OCI-M1 (cell line): Measurements from ENCODE around the gene TIMM22.

ENCODE experiments used
- DNase-seq: peaks from one replicate; lab custom pipeline; 2025; lab: John Stamatoyannopoulos, UW

The TIMM22 gene

DNA sequence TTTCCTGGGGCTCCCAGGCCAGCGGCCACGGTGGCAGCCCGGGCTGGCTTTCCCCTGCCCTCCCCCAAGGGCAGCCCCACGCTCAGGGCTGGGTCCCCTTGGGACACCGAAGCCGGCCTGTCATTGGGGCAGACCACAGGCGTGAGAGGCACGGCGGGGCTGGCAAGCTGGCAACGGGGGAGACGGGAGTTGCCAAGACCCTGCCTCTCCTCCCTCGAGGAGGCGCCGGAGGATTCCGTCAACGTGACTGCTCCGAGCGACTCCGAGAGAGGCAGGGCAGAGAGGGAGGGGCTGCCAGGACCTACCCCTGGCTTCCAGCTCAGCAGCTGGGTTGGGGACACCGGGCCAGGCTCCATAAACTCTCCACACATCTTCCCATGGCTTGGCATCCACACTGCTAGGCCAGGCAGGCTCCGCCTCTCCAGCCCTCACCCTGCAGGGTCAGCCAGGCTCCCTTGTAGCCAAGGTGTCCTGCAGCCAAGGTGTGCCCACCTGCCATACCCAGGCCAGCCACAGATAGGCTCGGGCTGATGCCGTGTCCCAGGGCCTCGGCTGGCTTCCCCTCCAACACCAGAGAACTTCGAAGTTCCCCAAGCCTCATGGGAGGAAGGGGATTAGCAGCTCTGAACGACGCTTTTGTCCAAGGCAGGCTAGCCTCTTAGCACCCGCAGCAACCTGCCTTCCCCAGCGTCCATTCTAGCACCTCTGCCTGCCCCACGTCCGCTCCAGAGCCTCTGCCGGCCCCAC lies 25.5 kb downstream of the TIMM22 start:
- no peak for DNase-seq

GRCh38 chr17:1024076-1024475 lies 27.1 kb downstream of the TIMM22 start:
- no peak for DNase-seq

GRCh38 chr17:1025733-1026598 lies 29.0 kb downstream of the TIMM22 start:
- no peak for DNase-seq

- DNase-seq: no peak
Observed at GRCh38 chr17:1026599-1026975, 29.7 kb downstream of the TIMM22 start.

DNA sequence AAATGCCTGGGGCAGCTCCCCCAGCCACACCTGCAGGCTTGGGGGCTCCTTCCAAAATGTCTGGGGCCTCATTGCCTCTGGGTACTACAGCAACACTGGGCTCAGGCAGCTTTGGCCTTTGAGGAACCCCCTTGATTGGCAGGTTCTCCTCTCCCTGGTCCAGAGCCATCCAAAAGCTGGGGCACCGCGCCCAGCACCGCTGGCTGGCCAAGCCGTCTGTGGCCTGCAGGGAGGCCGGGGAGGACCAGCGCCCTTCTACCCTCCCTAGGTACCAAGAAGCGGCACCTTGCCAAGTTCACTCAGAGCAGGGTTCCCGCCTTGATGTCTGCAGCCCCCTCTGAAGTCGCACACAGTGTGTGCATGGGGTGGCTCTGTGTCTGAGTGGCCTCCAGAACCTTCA lies 30.1 kb downstream of the TIMM22 start:
- no peak for DNase-seq

- no peak for DNase-seq
Observed at GRCh38 chr17:1029196-1029921, 32.4 kb downstream of the TIMM22 start.

- no peak for DNase-seq
Observed at GRCh38 chr17:1029922-1030644, 33.2 kb downstream of the TIMM22 start.

- no peak for DNase-seq
Observed at GRCh38 chr17:1030684-1031532, 34.0 kb downstream of the TIMM22 start.

GRCh38 chr17:1031711-1032110 lies 34.8 kb downstream of the TIMM22 start:
- no peak for DNase-seq

DNA sequence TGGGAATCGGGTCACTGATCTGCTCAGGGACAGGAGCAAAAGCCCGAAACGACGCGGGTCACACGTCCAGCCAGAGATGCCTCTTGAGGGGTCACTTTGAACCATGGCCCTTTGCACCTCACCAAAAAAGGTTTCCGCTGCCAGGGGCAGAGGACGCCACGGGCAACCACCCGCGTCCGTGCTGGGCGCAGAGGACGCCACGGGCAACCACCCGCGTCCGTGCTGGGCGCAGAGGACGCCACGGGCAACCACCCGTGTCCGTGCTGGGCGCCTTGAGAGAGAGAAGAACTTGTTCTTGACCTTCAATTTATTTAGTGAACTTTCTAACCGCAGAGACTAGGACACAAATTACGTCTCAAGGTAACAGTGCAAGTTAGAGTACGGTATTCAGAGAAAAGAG lies 35.5 kb downstream of the TIMM22 start:
- DNase-seq: no peak

DNA sequence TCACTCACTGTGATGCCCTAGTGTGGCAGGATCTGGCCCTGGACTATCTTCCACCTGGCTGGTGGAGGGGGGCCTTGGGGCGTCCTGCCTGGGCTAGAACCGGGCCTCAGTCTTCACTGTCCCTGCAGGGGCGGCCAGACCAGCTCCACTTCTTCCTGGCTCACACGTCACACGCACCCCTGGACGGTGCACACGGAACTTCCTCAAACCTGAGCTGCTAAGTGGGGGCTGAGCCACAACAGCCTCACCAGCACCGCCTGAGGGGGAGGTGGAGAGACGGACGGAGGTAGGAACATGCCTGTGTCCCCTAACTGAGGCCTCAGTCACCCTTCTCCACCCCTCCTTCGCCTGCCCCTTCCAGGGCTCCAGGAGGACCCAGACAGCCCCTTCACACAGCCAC lies 36.6 kb downstream of the TIMM22 start:
- peak; percentile 12 for DNase-seq

- DNase-seq: no peak
Observed at GRCh38 chr17:1034652-1035210, 37.8 kb downstream of the TIMM22 start.

GRCh38 chr17:1035546-1036170 lies 38.7 kb downstream of the TIMM22 start:
- no peak for DNase-seq

DNA sequence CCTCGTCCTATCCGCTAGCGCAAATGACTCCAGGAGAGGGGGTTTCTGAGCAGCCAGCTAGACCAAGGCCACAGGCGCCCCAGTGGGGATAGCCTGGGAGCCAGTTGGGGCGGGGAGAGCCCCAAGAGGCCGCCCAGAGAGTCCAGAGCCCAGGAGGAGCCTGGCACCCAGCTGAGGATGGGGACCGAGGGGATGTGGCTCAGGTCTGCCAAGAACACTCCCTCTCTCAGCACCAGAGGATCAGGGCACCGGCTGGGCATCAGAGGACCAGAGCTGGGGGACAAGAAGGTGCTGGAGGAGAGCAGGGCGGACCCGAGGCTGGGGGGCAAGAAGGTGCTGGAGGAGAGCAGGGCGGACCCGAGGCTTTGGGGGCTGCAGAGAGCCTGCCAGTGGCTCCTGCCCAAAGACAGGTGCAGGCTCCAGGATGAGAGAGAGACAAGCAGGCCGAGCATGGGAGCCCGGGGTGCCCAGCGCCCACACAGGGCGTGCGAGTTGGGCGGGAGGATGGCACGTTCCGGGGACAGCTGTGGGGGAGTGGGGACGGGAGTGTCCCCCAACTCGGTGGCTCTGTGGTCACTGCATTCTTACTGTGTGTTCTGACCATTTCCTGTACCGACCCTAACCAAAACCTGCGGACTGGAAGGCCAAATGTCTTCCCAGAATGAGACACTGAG lies 39.4 kb downstream of the TIMM22 start:
- no peak for DNase-seq

DNA sequence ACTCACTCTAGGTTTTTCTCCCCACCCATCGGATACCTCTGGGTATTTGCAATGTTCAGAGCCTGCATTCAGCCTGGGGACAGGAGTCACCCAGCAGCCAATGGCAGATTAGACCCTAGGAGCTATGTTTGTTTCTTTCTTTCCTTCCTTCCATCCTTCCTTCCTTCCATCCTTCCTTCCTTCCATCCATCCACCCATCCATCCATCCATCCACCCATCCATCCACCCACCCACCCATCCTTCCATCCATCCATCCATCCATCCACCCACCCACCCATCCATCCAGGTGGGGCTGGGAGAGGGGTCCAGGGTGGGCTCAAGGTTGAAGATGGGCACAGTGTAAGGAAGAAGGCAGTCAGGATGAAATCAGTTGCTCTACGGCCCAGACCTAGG lies 39.9 kb downstream of the TIMM22 start:
- DNase-seq: no peak

GRCh38 chr17:1037238-1037879 lies 40.4 kb downstream of the TIMM22 start:
- DNase-seq: no peak

DNA sequence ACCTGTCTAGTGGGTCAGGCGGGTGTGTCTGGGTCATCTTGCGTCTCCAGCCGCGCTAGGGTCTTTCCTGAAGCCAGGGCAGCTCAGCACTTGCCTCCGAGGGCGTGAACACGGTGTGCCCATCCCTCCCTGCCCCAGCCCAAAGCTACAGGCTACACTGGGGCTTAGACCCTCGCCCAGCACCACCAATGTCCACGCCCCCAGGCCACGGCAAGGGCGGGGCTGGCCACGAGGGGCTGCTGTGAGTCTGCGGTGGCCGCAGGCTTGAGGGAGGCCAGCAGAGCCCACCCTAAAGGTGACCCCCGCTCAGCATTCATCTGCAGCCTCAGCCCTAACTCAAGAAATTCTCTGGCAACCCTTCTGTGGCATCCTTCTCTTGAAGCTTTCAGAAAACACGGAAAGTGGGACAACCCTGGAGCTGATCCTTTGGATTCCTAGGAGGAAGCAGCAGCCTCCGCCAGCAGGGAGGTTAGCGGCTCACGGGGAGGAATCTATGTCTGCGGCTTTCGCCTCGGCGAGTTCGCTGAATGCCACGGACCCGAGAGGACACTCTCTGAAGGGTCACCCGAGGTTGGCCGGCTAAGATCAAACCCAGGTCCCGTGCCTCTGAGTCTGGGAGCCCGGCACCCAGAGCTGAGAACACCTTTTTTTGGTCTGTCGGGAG lies 41.7 kb downstream of the TIMM22 start:
- no peak for DNase-seq

- no peak for DNase-seq
Observed at GRCh38 chr17:1039123-1039507, 42.2 kb downstream of the TIMM22 start.
